Keratinocyte (primary cell): ENCODE data around the gene ANKS1B.

Experiments used
- EZH2 ChIP-seq: IDR thresholded peaks from one replicate; pipeline ENCODE4 v1.6.1; 2012; ENCODE audit warnings: inconsistent platforms, mild to moderate bottlenecking, low read length, moderate library complexity
- TF ChIP-seq, protein P1 (sequence below), 3 experiments: IDR thresholded peaks in 1 of 3; conservative IDR thresholded peaks in 1 of 3; optimal IDR thresholded peaks in 1 of 3; 2 replicates in 2 of 3; 3 replicates in 1 of 3; pipeline versions ENCODE3 to v1.5.1; 2011; ENCODE audit warnings: low read length in 3 of 3, mild to moderate bottlenecking in 3 of 3, moderate library complexity in 2 of 3, control low read depth in 1 of 3, inconsistent platforms in 1 of 3; ENCODE audit not compliant: insufficient read depth in 2 of 3; ENCODE audit errors: extremely low read depth in 1 of 3

DNA sequence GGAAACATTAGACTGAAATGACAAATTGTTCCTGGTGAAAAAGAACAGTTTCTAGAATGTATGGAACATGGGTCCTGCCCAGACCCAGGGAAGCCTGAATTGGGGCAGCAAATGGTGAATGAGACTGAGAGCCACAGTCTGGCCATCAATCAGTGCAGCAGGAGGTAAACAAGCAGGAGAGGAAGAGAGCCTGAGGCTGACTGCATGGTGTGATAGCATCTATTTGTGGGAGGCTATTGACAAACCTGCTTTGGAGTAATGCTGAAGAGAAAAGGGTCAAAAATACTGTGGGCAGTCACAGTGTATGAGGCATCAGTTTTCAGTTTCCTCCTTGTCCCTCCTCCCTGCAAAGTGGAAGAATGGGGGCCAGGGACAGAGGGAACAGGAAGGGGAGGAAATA is 136.8 kb downstream of the ANKS1B start:
- TF ChIP-seq, protein P1, sequence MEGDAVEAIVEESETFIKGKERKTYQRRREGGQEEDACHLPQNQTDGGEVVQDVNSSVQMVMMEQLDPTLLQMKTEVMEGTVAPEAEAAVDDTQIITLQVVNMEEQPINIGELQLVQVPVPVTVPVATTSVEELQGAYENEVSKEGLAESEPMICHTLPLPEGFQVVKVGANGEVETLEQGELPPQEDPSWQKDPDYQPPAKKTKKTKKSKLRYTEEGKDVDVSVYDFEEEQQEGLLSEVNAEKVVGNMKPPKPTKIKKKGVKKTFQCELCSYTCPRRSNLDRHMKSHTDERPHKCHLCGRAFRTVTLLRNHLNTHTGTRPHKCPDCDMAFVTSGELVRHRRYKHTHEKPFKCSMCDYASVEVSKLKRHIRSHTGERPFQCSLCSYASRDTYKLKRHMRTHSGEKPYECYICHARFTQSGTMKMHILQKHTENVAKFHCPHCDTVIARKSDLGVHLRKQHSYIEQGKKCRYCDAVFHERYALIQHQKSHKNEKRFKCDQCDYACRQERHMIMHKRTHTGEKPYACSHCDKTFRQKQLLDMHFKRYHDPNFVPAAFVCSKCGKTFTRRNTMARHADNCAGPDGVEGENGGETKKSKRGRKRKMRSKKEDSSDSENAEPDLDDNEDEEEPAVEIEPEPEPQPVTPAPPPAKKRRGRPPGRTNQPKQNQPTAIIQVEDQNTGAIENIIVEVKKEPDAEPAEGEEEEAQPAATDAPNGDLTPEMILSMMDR (optimal IDR thresholded peaks at IDR 0.05 in 1 of 3, IDR thresholded peaks at IDR 0.05 in 1 of 3, conservative IDR thresholded peaks at IDR 0.05 in 1 of 3; ENCODE audit: extremely low read depth in 1 of 3, insufficient read depth in 2 of 3, low read length in 3 of 3): no peak
- no peak for TF ChIP-seq EZH2
